Measurements from ENCODE around the gene SNAP25.

The SNAP25 gene

DNA sequence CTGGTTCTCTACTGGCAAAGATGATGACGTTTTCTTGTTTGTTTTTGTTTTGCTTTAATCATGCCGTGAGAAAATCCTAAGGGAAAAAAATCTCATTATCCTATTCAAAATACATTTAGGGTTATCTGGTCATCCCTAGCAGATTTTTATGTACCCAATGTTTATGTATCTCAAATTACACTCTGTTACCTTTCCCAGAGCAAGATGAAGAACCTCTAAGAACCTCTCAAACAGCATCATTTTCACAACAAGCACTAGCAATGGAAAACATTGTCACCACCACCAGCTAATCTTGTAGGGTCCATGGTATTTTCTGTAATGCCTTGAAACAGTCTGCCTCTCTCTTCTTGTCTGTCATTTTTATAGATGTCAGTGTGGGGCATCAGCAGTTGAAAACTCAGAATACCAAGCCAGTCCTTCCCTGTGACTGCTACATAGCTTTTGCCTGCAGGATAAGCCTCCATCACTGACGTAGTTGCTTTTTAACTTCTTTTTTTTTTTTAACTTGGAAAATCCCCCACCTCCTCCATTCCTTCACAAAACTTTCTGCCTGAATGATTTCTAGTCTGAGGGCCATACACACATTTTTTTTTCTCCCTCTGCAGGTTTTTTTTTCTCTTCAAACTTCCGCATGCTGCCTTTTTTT is 2.4 kb upstream of the SNAP25 start:
- DNase-seq (ENCODE audit: low read depth in 2 of 2) = no peak

DNA sequence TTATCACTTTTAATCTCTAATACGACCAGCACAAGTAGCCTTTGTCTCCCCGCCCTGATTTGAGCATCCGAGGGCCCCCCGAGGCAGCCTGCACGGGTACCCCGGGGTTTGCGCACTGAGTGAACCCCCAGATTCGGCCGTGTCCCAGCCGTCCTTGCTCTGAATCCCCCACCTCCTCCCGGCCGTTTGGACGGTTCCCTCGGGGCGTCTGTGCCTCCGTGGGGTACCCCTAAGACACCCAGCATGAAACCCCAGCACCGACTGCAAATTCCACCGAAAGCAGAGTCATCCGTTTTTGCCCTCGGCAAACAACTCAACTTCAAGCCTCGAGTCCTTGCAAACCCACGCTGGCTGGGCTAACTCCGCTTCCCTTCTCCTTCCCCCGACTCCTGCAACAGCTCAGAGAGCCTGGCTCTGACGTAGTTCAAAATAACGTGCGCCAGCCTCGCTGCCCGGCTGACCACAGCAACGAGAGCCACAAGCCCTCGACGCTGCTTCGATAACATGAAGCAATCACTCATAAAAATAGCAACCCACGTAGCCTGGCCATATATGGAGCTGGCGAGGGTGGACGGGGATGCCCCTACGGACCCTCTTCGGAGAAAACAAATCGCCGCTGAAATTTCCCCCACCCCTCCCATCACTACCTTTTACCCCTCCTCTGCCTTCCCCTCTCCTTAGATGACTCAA is 764 bp upstream of the SNAP25 start:
- no peak for DNase-seq (ENCODE audit: low read depth in 2 of 2)

DNA sequence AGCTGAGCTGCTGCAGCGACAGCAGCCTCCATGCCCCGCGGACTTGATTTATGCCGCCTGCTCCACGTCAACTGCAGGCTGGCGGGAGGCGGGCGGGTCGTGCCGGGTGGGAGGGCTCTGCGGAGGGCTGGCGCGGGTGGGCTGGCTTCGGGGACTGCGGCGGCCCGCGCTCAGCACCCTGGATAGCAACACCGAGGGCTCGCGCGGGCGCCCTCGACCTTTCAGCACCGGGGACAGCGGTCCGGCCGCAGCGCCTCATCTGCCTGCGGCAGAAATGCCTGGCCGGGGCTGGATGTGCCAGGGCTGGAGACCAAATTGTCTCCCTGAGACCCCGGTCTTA is 792 bp downstream of the SNAP25 start:
- peak; percentile 25 to 28 for DNase-seq (ENCODE audit: low read depth in 2 of 2)

DNA sequence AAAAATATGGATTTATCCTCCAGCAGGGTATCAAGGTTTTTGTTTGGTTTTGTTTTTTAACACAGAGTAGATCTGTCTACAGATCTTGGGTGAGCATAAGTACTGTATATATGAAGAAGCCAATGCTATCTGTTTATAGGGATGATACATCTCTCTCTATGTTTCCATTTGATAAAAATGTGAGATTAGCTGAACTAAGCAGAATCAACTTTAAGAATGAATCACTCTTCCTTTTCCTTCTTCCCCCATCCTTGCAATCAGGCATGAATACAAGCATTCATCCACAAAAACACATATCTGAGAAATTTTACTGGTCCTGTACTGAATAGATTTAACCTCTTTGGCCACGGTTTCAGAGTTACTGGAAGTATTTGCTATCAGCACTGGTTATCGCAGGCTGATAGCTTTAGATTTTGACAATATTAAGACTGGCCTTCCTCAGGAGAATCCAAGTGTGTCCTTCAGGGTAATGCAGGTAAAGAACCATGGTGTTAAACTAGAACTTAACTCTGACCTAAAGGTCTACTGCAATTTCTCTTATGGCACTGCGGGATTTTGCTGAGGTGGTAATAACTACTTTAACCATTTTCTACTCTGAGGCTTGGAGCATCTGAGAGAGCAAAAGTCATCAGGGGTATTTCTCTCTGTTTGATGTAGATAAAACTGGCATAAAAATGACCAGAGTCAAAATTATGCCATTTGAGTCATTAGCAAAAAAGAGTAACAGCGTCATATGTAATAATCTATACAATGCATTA is 1.5 kb downstream of the SNAP25 start:
- no peak for DNase-seq (ENCODE audit: low read depth in 2 of 2)

GRCh38 chr20:10221021-10221420 is 2.4 kb downstream of the SNAP25 start:
- DNase-seq (ENCODE audit: low read depth in 2 of 2) = no peak

GRCh38 chr20:10225439-10226060 is 6.9 kb downstream of the SNAP25 start:
- DNase-seq (ENCODE audit: low read depth in 2 of 2) = no peak

GRCh38 chr20:10228330-10228729 is 9.7 kb downstream of the SNAP25 start:
- DNase-seq (ENCODE audit: low read depth in 2 of 2) = no peak

DNA sequence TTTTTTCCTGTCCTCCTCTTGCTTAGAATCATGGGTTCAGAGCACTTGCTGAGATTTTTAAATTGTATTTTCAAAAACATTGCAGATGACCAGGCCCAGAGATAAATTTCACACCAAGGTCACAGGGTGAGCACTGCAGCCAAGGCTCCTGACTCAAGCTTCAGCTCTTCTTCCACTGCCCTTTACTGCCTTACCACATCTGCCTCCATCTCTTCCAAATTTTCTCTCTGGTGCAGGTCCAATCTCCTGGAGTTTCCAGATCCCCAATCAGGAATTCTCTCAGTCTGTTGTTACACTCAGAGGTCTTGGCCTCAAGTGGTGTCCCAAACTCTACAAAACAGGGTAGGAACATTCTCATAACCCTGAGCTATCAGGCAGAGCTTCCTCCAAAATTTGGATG is 12.7 kb downstream of the SNAP25 start:
- DNase-seq (ENCODE audit: low read depth in 2 of 2) = no peak

DNA sequence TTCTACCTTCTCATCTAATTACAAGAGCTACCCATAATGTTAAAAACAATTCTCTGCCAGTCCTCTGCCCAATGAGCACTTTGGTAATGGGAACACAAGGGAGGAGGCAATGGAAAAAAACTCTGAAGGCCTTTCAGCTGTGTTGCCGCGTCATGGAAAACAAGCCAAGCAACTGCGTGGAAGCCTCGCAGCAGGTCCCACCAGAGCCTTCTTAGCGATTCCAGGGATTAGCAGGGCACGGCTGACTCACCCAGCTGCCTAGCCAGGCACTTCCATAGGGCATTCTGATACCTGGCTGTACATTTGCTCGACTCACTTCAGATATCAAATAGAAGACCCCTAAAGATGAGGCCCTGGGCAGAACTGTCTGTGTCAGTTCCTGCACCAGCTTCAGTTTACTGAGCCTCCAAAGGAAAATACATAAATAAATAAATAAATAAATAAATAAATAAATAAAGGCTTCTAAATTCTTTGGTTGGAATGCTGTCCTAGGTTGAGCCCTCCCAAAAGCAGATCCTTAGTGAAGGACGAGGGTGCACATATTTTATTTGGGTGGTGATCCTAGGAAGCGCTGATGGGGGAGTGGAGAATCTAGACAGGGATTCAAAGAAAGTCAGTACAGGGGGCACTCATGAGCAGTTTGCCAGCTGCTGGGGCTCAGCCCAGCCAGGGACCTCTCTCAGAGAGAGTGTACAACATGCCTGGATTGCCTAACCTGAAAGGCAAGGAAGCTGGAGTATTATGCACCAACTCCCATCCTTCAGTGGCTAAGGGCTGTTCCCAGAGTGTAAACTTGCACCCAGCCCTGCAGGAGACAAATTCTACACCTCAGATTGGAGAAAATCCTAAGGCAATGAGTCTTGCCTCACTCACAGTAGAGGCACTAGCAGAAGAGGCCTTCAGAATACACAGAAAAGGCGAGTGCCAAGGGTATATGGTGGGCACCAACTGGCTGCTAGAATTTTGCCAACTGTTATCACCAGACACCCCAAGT is 18.2 kb downstream of the SNAP25 start:
- DNase-seq (ENCODE audit: low read depth in 2 of 2) = no peak

- DNase-seq (ENCODE audit: low read depth in 2 of 2) = no peak
Observed at GRCh38 chr20:10239954-10240353, 21.3 kb downstream of the SNAP25 start.

GRCh38 chr20:10240655-10241054 is 22.0 kb downstream of the SNAP25 start:
- no peak for DNase-seq (ENCODE audit: low read depth in 2 of 2)

DNA sequence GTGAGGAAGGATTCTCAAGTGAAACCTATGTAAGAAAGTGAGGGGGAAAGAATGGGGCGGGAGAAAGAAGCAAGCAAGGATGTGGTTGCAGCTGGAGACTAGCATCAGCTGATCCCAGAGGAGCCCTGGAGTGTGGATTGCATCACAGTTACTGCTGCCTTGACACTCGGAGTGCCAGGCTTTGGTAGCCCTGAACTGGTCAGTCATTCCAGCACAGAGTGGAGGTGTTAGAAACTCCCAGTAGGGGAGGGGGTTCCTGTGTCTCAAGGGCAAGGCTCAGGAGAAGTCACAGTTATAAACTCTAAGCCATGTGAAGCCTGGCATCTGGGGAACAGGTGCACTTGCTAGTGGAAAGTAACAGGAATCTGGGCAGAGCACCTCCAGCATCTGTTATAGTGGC is 23.5 kb downstream of the SNAP25 start:
- no peak for DNase-seq (ENCODE audit: low read depth in 2 of 2)

DNA sequence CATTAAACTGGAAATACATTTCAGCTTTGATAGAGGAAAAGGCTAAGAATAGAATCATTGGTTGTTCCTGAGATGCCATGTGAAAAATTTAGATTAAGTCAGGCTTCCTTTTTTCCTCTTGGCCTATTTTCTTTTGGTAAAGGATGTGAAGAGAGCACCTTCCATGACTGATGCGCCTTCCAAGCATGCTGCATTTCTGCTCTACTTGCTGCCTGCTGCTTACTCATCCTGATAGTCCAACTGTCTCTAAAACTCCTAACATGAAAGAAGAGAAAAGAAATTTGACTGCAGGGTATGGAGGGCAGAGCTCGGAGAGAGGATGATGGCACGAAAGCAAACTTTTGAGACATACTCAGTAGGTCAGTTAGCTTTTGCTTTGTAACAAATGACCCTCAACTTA is 28.8 kb downstream of the SNAP25 start:
- DNase-seq (ENCODE audit: low read depth in 2 of 2) = no peak

- no peak for DNase-seq (ENCODE audit: low read depth in 2 of 2)
Observed at GRCh38 chr20:10249048-10249770, 30.6 kb downstream of the SNAP25 start.

DNA sequence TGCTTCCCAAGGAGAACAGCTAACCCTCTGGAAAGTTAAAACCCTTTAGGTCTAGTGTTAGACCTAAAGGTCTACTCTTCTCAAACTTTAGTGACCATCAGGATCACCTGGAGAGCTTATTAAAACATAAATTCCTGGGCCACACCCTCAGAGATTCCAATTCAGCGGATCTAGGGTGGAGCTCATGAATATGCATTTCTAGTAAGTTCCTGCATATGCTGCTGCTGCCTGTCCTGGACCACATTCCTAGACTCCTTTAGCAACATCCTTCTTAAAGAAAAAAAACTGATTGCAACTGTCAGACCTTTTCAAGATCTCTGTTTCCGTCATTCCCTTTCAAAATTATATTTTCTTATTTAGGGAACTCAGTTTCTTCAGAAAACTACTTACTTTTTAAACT is 31.2 kb downstream of the SNAP25 start:
- no peak for DNase-seq (ENCODE audit: low read depth in 2 of 2)

- no peak for DNase-seq (ENCODE audit: low read depth in 2 of 2)
Observed at GRCh38 chr20:10250902-10251301, 32.3 kb downstream of the SNAP25 start.

DNA sequence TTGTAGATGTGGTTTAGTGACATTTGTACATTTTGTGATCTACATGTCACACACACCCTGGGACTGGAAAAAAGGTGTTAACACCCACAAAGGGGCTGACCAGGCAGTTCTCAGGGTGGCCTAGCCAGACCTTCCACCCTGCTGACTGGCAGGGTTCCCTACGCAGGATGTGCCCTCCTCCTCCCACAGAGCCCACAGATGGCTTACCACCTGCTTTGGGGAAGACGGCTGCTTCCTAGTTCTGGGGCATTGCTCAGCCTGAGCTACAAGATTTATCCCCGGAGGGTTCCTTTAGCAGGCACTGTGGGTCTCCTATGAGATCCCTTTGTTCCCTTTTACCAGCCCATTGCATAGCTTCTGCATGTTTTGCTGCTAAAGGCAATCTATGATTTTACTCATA is 35.1 kb downstream of the SNAP25 start:
- no peak for DNase-seq (ENCODE audit: low read depth in 2 of 2)

DNA sequence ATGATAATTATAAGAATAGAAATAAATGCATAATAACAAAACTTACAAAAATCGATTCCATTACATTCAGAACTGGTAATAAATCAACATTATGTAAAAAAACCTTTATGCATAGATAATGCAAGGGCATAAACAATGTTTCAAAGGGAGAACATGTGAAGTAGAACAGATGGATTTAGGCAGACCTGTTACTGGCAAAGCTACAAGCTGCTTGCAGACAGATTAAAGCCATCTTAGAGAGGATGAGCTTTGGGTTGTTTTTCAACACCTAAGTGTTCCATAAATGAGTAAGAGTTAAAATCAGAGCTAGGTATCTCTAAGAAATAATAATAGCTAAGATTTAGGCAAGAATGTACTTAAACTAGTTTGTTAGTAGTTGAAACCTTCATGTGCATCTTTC is 37.2 kb downstream of the SNAP25 start:
- no peak for DNase-seq (ENCODE audit: low read depth in 2 of 2)

- DNase-seq (ENCODE audit: low read depth in 2 of 2) = no peak
Observed at GRCh38 chr20:10259166-10259565, 40.5 kb downstream of the SNAP25 start.

DNA sequence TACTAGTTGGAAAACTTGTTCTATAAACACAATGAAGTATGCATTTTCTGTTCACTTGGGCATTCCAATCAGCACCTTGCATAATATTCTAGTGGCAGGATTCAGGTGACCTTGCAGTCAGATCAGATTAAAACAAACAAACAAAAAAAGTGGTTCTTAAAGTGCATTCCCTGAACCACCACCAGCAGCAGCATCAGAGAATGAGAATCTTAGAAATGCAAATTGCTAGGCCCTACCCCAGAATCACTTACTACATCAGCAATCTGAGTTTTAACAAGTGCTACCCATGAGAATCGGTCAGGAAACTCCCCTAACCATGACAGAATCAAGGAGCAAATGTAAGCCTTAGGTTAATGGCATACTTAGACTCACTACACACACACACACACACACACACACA is 41.7 kb downstream of the SNAP25 start:
- no peak for DNase-seq (ENCODE audit: low read depth in 2 of 2)

- DNase-seq (ENCODE audit: low read depth in 2 of 2) = no peak
Observed at GRCh38 chr20:10261702-10262101, 43.1 kb downstream of the SNAP25 start.

Measured in stimulated activated CD8-positive, alpha-beta memory T cell treated with anti-CD3 and anti-CD28 coated beads, Interleukin-2, amount 100 ng/mL, for 1 hour (primary cell).